Vagina (tissue), 2 donors: ENCODE results near the gene NXPH1.

Experiments used
- CTCF ChIP-seq, 3 experiments: fragments of 450-650 bp in 2 of 3; fragments of 200-600 bp in 1 of 3; sonication (generic) in 1 of 3; IDR thresholded peaks; one replicate each; pipeline ENCODE4 v1.5.1; 2017 to 2019; ENCODE audit warnings: antibody characterized with exemption in 3 of 3, mild to moderate bottlenecking in 2 of 3, moderate library complexity in 2 of 3
- POLR2A ChIP-seq, 2 donors: fragments of 450-650 bp; IDR thresholded peaks; one replicate each; pipeline ENCODE4 v1.6.1; 2017; ENCODE audit warnings: antibody characterized with exemption in 2 of 2, mild to moderate bottlenecking in 2 of 2, moderate library complexity in 2 of 2
- POLR2AphosphoS5 ChIP-seq, 2 donors: sonication (generic); formaldehyde crosslinking; IDR thresholded peaks; one replicate each; pipeline ENCODE4 v1.9.0; 2017; ENCODE audit warnings: antibody characterized with exemption in 2 of 2, mild to moderate bottlenecking in 2 of 2, low read depth in 1 of 2; ENCODE audit not compliant: insufficient read depth in 1 of 2

GRCh38 chr7:8638076-8638475 is 204.7 kb downstream of the NXPH1 start:
- no peak for TF ChIP-seq CTCF (IDR thresholded peaks at IDR 0.05)
- no peak for TF ChIP-seq POLR2A (IDR thresholded peaks at IDR 0.05)
- no peak for TF ChIP-seq POLR2AphosphoS5 (IDR thresholded peaks at IDR 0.05; ENCODE audit: insufficient read depth in 1 of 2, low read depth in 1 of 2)
